ENCODE measurements around the gene CST2.
"Not testable (repeated sequence)": the region's sequence is repeated elsewhere in the genome, so short reads cannot be mapped to it uniquely, and the experiment has no call there.

The CST2 gene

DNA sequence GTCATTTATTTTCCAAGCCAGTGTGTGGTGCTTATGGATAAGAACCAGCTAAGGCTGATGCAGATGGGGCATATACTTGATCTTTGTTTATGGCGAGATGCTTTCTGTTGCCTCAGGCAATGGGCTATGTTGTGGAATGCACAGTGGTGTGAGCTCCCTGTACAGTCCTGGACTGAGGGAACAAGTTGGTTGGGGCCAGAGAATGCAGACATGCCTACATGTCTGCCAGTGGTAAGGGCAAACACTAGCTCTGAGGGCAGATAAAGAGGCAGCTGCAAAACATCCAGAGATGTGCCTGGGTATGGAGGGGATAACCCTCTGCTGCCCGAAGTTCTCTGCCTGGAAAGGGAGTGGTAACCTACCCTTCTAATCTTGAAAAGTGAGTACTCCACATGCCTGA, 16.2 kb downstream of the CST2 start:
- not testable (repeated sequence) for DNase-seq (ENCODE audit: low read depth)

DNA sequence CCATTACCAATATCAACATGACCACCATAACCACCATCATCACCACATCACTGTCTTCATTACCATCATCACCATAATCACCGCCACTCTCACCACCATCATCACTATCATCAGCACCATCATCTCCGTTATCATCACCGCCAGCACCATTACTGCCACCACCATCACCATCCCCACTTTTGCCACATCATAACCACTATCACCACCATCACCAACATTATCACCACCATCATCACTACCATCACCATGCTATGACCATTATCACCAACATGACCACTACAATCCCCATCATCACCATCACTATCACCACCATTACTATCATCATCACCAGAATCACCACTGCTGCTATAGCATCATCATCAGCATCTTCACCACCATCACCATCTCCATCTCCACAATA, 25.7 kb downstream of the CST2 start:
- DNase-seq (ENCODE audit: low read depth), result no peak

- not testable (repeated sequence) for DNase-seq (ENCODE audit: low read depth)
These were observed 27.2 kb downstream of the CST2 start for GRCh38 chr20:23799216-23799847.

GRCh38 chr20:23795526-23795925, 31.0 kb downstream of the CST2 start:
- DNase-seq (ENCODE audit: low read depth), result no peak

DNA sequence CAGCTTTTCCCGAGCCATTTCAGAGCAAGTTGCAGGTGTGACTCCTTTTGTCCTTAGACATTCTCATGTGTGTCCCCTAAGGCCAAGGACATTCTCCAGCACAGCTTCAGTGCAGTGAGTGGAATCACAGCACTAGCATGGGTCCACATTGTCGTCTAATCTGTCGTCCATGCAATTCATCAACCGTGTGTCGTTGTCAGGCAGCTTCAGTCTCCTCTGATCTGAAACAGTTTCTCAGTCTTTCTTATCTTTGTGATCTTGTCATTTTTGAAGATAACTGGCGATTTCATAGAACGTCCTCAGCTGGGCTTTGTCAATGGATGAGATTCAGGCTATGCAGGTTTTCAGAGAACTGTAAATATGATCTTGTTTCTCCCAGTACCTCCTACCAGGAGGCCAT, 31.7 kb downstream of the CST2 start:
- no peak for DNase-seq (ENCODE audit: low read depth)

GRCh38 chr20:23794065-23794464, 32.5 kb downstream of the CST2 start:
- no peak for DNase-seq (ENCODE audit: low read depth)

DNA sequence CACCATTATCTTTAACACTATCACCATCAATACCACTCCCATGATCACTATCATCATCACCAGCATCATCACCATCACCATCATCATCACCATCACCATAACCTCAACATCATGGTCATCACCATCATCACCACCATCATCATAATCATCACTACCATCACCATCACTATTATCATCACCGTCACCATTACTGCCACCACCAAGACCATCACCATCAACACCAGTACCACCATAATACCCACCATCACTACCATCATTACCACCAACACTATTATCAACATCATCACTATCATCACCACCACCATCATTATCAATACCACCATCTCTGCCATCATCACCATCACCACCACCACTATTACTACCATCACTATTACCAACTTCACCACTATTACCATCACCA, 43.1 kb downstream of the CST2 start:
- no peak for DNase-seq (ENCODE audit: low read depth)

DNA sequence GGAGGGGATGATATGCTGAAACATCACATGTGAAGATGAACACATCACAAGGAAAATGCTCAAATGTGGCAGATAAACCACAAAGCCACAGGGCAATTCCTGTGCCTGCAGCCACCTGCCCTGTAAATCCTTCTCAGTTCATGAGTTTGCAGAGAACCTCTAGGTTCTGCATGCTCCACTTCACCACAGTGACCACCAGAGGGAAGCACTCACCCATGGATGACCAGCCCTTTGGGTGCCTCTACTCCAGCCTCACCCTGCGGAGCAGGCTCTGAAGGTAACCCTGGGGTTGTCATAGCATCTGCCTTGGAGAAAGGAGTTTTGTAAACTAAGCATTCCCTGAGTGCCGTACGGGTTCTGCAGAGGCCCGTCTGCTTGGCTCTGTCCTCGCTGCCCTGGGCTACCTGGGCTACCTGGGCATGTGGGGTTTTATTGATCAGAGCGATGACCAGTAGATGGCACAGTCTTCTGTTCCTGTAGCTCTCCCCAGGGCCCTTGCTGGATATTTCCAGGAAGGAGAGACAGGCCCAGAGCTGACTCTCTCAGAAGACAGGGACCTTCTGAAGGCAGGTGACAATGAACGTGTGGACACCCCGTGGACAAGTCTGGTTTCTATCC, 44.1 kb downstream of the CST2 start:
- DNase-seq (ENCODE audit: low read depth), result no peak

- peak; percentile 34 for DNase-seq (ENCODE audit: low read depth)
These were observed 47.9 kb downstream of the CST2 start for GRCh38 chr20:23778676-23779075.

DNA sequence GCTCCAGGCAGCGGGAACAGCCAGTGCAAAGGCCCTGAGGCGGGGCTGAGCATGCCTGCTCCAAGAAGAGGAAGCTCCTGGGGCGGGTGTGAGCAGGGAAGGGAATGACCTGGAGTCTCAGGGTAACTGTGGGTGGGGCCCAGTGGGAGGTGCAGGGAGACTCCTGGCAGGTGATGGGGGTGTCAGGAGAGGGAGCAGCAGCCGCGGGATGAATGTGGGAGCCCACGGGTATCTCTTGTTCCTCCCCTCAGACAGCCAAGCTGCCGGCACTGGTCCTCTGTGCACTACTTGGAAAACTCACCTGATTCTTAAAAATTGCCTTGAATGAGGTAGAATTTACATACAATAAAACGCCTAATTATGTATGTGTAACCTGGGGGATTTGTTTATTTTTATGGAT, 49.1 kb downstream of the CST2 start:
- not testable (repeated sequence) for DNase-seq (ENCODE audit: low read depth)

DNA sequence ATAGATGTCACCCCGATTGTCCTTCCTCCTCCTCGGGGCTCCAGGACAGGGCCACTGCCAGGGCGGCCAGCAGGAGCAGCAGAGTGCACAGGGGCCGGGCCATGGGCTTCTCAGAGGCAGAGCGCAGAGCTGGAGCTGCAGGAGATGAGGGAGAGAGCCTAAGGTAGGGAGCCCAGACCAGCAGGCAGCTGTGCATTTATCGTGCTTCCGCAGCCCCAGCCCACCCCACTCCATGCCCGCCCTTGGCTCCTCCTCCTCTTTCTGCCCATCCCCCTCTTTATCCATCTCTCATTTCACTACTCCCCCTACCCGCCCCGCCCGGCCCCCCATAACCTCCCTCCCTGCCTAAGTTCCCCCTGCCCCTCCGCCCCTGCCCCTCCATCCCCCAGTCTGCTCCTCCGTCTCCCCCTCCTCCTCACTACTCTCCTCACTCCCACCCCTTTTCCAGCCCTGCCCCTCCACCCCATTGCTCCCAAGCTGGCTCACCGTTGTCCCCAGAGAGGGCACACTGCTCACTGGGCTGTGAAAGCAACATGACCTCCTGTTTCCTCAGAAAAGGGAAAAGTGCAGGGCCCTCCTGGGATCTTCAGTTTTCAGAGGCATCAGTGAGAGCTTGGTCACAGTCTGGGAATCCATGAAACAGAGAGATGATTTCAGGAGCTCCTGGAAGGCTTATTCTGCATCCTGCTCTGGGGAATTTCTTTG, 50.3 kb downstream of the CST2 start:
- peak; percentile 21 for DNase-seq (ENCODE audit: low read depth)

DNA sequence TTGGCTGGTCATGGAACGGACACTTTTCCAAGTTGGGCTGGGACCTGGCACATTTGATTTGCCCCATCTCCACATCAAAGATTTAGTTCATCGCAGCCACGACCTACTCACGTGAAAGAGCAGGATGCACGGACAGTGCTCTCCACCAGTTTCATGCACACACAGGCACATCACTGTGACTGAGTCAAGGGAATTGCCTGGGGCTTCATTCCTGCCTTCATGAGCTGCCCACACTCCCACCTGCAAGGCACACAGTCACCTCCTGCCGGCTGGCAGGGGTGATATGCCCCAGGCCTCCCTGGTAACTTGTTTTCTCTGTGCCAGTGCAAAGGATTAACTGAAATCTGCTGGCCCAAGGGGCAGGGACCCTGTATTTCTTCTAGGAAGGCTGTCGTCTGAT, 52.4 kb downstream of the CST2 start:
- DNase-seq (ENCODE audit: low read depth), result no peak

Measured in stromal cell of bone marrow (primary cell).